K562 (cell line): ENCODE results near the gene EPN2. TPM values are rescaled to one million over a fixed set of nuclear protein-coding genes. Genes with fewer than 3 reads are reported as not detected.

ENCODE experiments used
- ATAC-seq: fragments of 200-7000 bp; cut with Tn5 transposase; 3 replicates; pipeline ENCODE4 v1.9.1; 2020; ENCODE audit warnings: moderate library complexity
- BruUV-seq: library from RNA; stranded (reverse); fragments of 400-500 nt; replicated peaks from 2 replicates; lab custom pipeline; 2021; lab: Mats Ljungman, UMichigan
- CTCF ChIA-PET: fragments of 300-600 bp; formaldehyde crosslinking; extraction: SDS; loops from one replicate; lab custom pipeline; 2021; ENCODE audit warnings: low intra/inter-chr PET ratio; lab: Yijun Ruan, JAX
- POLR2A ChIA-PET: fragments of 300-600, 350-650 bp; sonication (Branson Sonifier 250); formaldehyde crosslinking; extraction: SDS; loops from one replicate; lab custom pipeline; 2021; ENCODE audit warnings: antibody characterized with exemption, inconsistent platforms; lab: Yijun Ruan, JAX
- DNase-seq, 4 experiments: peaks; one replicate each; pipeline versions ENCODE4 v3.0.0 to v3.0.0-alpha.2; 2011 to 2018; ENCODE audit warnings: low spot score in 3 of 4, mixed read lengths in 3 of 4; ENCODE audit errors: extremely low read depth in 1 of 4
- FAIRE-seq: peaks from 2 replicates; lab custom pipeline; 2011; peaks lifted over from hg19 to GRCh38; lab: Jason Lieb, UNC
- H2AFZ ChIP-seq: 2 replicates; pipeline ENCODE4 v1.6.0; 2011; ENCODE audit warnings: low read depth, low read length, control low read depth, inconsistent platforms
- H3K27ac ChIP-seq: fragments of 200-600 bp; 3 replicates; pipeline ENCODE4 v1.8.0; 2011; ENCODE audit warnings: low read depth, mild to moderate bottlenecking, control low read depth, inconsistent platforms, low read length, moderate library complexity, mixed read lengths; ENCODE audit errors: extremely low read depth
- H3K27me3 ChIP-seq, 2 experiments: fragments of 300-600 bp in 1 of 2; 2 replicates in 1 of 2; 3 replicates in 1 of 2; pipeline versions ENCODE4 v1.6.0 to v1.8.0; 2011; ENCODE audit warnings: inconsistent platforms in 2 of 2, low read length in 2 of 2, mild to moderate bottlenecking in 1 of 2, mixed read lengths in 1 of 2, moderate library complexity in 1 of 2; ENCODE audit not compliant: control insufficient read depth in 2 of 2, insufficient read depth in 2 of 2
- H3K36me3 ChIP-seq: fragments of 300-600 bp; 3 replicates; pipeline ENCODE4 v1.8.0; 2011; ENCODE audit warnings: mild to moderate bottlenecking, low read length, inconsistent platforms; ENCODE audit not compliant: control insufficient read depth, insufficient read depth
- H3K4me1 ChIP-seq, 2 experiments: fragments of 200-600 bp in 1 of 2; replicated peaks in 1 of 2; 2 replicates in 1 of 2; 3 replicates in 1 of 2; pipeline versions ENCODE4 v1.5.1 to v1.8.0; 2011; ENCODE audit warnings: inconsistent platforms in 2 of 2, low read length in 2 of 2, mild to moderate bottlenecking in 1 of 2, mixed read lengths in 1 of 2, moderate library complexity in 1 of 2; ENCODE audit not compliant: control insufficient read depth in 2 of 2, insufficient read depth in 2 of 2
- H3K4me2 ChIP-seq: 2 replicates; pipeline ENCODE4 v1.6.1; 2011; ENCODE audit warnings: low read length, control low read depth, inconsistent platforms, mixed read lengths; ENCODE audit not compliant: insufficient read depth
- H3K4me3 ChIP-seq: fragments of 200-600 bp; sonication (generic), shearing (Covaris generic); 2 replicates; pipeline ENCODE4 v1.5.1; 2016; ENCODE audit warnings: control low read depth, inconsistent platforms
- H3K79me2 ChIP-seq: fragments of 200-600 bp; 3 replicates; pipeline ENCODE4 v1.8.0; 2011; ENCODE audit warnings: low read length, inconsistent platforms; ENCODE audit not compliant: control insufficient read depth, insufficient read depth
- H3K9ac ChIP-seq, 2 experiments: 2 replicates each; pipeline versions ENCODE4 v1.6.0 to v1.6.1; 2011; ENCODE audit warnings: low read depth in 2 of 2, low read length in 2 of 2, control low read depth in 1 of 2, inconsistent platforms in 1 of 2, mild to moderate bottlenecking in 1 of 2, mixed read lengths in 1 of 2; ENCODE audit not compliant: insufficient read depth in 1 of 2
- H3K9me1 ChIP-seq: one replicate; pipeline ENCODE4 v1.6.0; 2011; ENCODE audit warnings: inconsistent platforms, mild to moderate bottlenecking, low read length, moderate library complexity; ENCODE audit not compliant: control insufficient read depth, insufficient read depth
- H3K9me3 ChIP-seq: replicated peaks from 2 replicates; pipeline ENCODE4 v1.5.1; 2011; ENCODE audit warnings: low read depth, low read length, inconsistent platforms; ENCODE audit not compliant: control insufficient read depth, insufficient read depth
- H4K20me1 ChIP-seq: replicated peaks from 2 replicates; pipeline ENCODE4 v1.6.1; 2011; ENCODE audit warnings: low read length, inconsistent platforms, mixed read lengths; ENCODE audit not compliant: control insufficient read depth, insufficient read depth
- FOXP1 ChIP-seq: sonication (generic); formaldehyde crosslinking; IDR thresholded peaks from 2 replicates; pipeline ENCODE4 v1.8.0; 2022; ENCODE audit warnings: mild to moderate bottlenecking, missing genetic modification reagents
- HCFC1 ChIP-seq: IDR thresholded peaks from 2 replicates; pipeline ENCODE4 v1.6.1; 2012; ENCODE audit warnings: low read depth, low read length, improper control_type of control experiment
- HNRNPH1 ChIP-seq: fragments of 200-400 bp; formaldehyde crosslinking; optimal IDR thresholded peaks from 2 replicates; pipeline ENCODE3; 2017; ENCODE audit warnings: low read depth, mild to moderate bottlenecking, low read length, moderate library complexity
- KLF1 ChIP-seq: fragments of 450-650 bp; IDR thresholded peaks from 2 replicates; pipeline ENCODE4 v1.6.1; 2016; ENCODE audit warnings: missing genetic modification characterization, missing compliant biosample characterization
- PML ChIP-seq: IDR thresholded peaks from 2 replicates; pipeline ENCODE4 v1.6.1; 2012; ENCODE audit warnings: low read length, inconsistent platforms
- SP1 ChIP-seq: sonication (generic); formaldehyde crosslinking; IDR thresholded peaks from 2 replicates; pipeline ENCODE4 v1.8.1; 2022; ENCODE audit warnings: mild to moderate bottlenecking, missing genetic modification reagents
- ZNF143 ChIP-seq: sonication (generic); formaldehyde crosslinking; IDR thresholded peaks from 2 replicates; pipeline ENCODE4 v1.9.0; 2022; ENCODE audit warnings: mild to moderate bottlenecking, missing genetic modification reagents
- ZNF184 ChIP-seq: sonication (generic); formaldehyde crosslinking; IDR thresholded peaks from 2 replicates; pipeline ENCODE4 v1.5.0; 2020; ENCODE audit warnings: missing genetic modification reagents
- ZNF561 ChIP-seq: fragments of 450-650 bp; formaldehyde crosslinking; conservative IDR thresholded peaks from 2 replicates; pipeline ENCODE4 v1.4.0; 2020; ENCODE audit warnings: mild to moderate bottlenecking, moderate library complexity
- WGBS: fragments of 100-300 bp; shearing (Covaris generic); methylation state at CpG from one replicate; pipeline ENCODE4 v1.1.6; 2016; ENCODE audit warnings: low coverage, mixed read lengths; ENCODE audit not compliant: insufficient coverage; ENCODE audit errors: missing lambda C conversion rate; 5-methylcytosine and 5-hydroxymethylcytosine counted together
- in situ Hi-C: fragments of 300-500 bp; cut with MboI; formaldehyde crosslinking; loops from 4 replicates; pipeline ENCODE4 v1.15.0; 2018; ENCODE audit warnings: inconsistent platforms, mixed read lengths
- intact Hi-C: fragments of 100-400 bp; cut with micrococcal nuclease; formaldehyde crosslinking; loops from 2 replicates; pipeline ENCODE4 v1.14.2; 2022
- polyA plus RNA-seq, 8 experiments: library from polyadenylated mRNA; depleted of rRNA in 4 of 8; stranded (reverse) in 5 of 8; unstranded in 3 of 8; fragments of >200 nt; fragmentation: Nextera tagmentation in 2 of 8; fragmentation: Illumina TruSeq in 1 of 8; extraction: Ambion mirVana in 2 of 8; extraction: Trizol in 1 of 8; gene quantifications; 2 replicates each; pipeline versions ENCODE4 v1.2.1 to v1.2.3, GENCODE V29; 2011 to 2014; ENCODE audit warnings: inconsistent platforms in 1 of 8, missing spikeins in 1 of 8
- total RNA-seq, 7 experiments: library from RNA; depleted of rRNA in 6 of 7; stranded (reverse); fragments of >200 nt in 6 of 7; fragmentation: Illumina TruSeq in 2 of 7; extraction: Trizol in 2 of 7; gene quantifications; 2 replicates each; pipeline versions ENCODE4 v1.2.1 to v1.2.3, GENCODE V29; 2011 to 2021; ENCODE audit warnings: low replicate concordance in 1 of 7
- TF ChIP-seq, protein P1 (sequence below): fragments of 450-650 bp; IDR thresholded peaks from 2 replicates; pipeline ENCODE4 v1.6.1; 2016; ENCODE audit warnings: low read depth, mild to moderate bottlenecking, moderate library complexity
- TF ChIP-seq, protein P2 (sequence below): sonication (generic); formaldehyde crosslinking; IDR thresholded peaks from 2 replicates; pipeline ENCODE4 v1.8.0; 2023; ENCODE audit warnings: mild to moderate bottlenecking, missing genetic modification reagents

Gene EPN2
- total and polyA plus RNA-seq, 9 of the 15 experiments (the other 6 are each of a cell fraction or from before 2014, with no cell fraction given), result 1.0 to 12.9 (median 8.9) TPM

DNA sequence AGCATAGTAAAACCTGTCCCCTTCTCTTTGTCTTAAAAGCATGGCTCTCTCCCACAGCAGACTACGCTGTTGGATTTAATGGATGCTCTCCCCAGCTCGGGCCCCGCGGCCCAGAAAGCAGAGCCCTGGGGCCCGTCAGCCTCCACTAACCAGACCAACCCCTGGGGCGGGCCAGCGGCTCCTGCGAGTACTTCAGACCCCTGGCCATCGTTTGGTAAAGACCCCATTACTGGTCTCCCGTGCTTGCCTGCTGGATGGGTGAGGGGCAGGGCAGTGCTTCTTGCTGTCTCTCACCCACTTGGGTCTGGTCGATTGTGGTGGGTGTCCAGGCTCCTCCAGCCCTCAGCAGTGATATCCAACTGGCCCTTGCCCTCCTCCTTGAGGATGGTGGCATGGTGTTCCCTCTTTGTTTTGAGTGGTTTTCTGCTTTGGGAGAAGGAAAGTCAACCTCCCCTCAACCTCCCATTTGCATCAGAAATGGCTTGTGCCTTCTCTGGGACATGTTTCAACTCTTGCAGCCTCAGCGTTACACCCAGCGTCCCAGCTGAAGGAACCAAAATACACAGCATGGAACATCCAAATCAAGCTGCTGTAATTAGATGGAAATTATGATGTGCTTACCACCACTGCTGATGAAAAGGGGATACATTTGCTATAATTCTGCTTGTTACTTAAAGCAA, 76.0 kb downstream of the EPN2 start:
- H3K4me3 ChIP-seq, result no peak overlapping the region
- H3K36me3 ChIP-seq, result peaks cover 18% of the 10 kb centered on the region; the same call in 2 of the 3 replicates
- peaks cover 8 to 9% of the 10 kb centered on the region in 2 experiments; a peak in 4 of 5 replicates for H3K4me1 ChIP-seq
- FAIRE-seq, result no peak
- no peaks in the 10 kb centered on the region for H3K79me2 ChIP-seq
- no peak overlapping the region for H2AFZ ChIP-seq
- intact Hi-C loops (no loop called here), in situ Hi-C loops (no loop called here)
- ChIA-PET POLR2A (no interaction called here), CTCF (no interaction called here)
- no peak for ATAC-seq
- no peak for DNase-seq
- no peaks in the 10 kb centered on the region for H4K20me1 ChIP-seq
- H3K9ac ChIP-seq, result no peak overlapping the region; a peak in 1 of 4 replicates
- BruUV-seq, result no TSS peak
- no peak overlapping the region for H3K27ac ChIP-seq
- WGBS, result 41% methylated on average over 5 of the region's 13 CpGs
- TF ChIP-seq HCFC1 (no peak), KLF1 (tag) (no peak), ZNF561 (CRISPR knock-in tag) (no peak), PML (no peak), ZNF184 (CRISPR knock-in tag) (no peak), FOXP1 (no peak), ZNF143 (no peak), SP1 (CRISPR knock-in tag) (no peak), HNRNPH1 (no peak)
- TF ChIP-seq, protein P1, sequence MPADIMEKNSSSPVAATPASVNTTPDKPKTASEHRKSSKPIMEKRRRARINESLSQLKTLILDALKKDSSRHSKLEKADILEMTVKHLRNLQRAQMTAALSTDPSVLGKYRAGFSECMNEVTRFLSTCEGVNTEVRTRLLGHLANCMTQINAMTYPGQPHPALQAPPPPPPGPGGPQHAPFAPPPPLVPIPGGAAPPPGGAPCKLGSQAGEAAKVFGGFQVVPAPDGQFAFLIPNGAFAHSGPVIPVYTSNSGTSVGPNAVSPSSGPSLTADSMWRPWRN, result no peak
- TF ChIP-seq, protein P2, sequence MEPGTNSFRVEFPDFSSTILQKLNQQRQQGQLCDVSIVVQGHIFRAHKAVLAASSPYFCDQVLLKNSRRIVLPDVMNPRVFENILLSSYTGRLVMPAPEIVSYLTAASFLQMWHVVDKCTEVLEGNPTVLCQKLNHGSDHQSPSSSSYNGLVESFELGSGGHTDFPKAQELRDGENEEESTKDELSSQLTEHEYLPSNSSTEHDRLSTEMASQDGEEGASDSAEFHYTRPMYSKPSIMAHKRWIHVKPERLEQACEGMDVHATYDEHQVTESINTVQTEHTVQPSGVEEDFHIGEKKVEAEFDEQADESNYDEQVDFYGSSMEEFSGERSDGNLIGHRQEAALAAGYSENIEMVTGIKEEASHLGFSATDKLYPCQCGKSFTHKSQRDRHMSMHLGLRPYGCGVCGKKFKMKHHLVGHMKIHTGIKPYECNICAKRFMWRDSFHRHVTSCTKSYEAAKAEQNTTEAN (CRISPR knock-in tag), result no peak
- H3K27me3 ChIP-seq, result no peaks in the 10 kb centered on the region
- H3K4me2 ChIP-seq, result no peak overlapping the region
- H3K9me1 ChIP-seq, result peaks cover 4% of the 10 kb centered on the region
- no peaks in the 10 kb centered on the region for H3K9me3 ChIP-seq
